ENCODE results near the gene CEBPG.

The CEBPG gene

DNA sequence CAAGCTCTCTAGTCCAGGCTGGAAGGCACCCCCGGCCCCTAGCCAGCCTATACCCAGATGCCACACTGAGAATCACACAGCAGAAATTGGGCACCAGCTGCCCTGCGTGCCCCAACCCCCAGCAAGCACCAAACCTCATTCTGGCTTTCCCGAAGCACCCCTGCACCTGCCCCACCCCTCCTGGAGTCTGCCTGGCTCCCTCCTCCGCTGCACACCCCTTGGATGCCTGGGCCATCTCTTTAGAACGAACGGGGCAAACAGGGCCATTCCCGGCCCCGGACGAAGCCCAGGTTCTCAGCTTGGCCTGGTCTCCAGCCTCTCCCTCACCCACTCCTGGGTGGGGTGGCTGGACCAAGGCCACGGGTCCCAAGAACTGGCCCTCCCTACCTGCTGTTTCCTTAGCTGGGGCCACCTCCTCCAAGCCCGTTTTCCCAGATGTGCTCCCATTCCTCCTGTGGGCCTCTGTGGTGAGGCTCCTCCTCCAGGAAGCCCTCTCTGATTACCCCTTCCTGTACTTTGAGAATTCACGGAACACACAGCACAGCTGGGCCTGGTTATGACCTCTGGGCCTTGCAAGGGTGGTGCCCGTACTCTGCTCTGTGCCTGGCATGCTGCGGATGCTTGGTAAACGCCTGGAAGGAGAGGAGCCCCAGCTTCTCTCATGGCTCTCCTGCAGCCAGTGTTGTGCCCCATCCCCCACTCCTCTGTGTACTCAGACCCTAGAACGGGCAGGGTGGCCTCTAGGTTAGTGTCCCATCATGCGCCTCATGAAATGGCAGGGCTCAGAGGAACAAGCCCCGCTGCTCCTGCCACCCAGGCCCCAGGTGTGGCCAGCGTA, 21.4 kb downstream of the CEBPG start:
- no peak for DNase-seq (ENCODE audit: low read depth in 4 of 4, low spot score in 1 of 4)

DNA sequence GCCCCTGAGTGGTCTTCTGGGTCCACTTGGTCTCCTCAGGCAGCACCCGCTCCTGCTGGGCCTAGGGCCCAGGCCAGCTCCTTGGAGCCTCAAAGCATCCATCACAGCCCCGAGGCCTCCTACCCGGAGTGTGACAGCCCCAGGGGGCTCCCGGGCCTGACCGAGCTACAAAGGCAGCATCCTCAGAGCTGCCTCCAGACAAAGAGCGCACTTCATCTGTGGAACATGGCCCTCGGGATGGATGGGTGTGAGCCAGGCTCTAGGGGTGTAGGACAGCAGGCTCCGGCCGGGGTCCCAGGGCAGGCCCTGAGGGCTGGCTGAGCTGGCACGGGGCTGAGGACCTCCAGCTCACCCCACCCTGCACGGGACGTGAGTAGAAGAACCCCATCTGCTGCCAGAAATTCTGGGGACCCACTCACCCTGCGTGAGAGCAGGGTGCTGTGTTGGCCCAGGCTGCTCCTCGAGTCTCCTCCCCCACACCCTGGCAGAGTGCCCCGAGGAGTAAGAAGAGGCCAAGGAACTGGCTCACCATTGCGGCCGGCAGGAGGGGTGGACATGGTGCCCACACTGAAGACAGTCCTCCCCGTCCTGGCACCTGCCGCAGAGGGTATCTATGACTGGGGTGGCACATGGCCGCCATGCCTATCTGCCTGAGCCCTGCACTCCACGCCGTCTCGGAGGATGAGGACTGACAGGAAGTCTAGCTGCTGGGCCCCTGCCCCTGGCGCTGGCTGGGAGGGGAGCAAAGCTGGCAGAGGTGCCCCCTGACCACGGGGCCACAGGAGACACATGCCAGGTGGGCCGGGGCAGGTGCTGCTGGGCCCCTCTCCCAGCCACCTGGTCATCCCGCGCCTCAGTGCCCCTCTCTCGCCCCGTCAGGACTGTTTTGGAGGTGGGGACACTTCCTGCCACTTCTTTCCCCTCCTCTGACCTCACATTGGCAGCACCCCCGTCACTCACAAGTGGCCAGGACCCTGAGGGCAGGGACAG, 22.3 kb downstream of the CEBPG start:
- no peak for DNase-seq (ENCODE audit: low read depth in 4 of 4, low spot score in 1 of 4)

DNA sequence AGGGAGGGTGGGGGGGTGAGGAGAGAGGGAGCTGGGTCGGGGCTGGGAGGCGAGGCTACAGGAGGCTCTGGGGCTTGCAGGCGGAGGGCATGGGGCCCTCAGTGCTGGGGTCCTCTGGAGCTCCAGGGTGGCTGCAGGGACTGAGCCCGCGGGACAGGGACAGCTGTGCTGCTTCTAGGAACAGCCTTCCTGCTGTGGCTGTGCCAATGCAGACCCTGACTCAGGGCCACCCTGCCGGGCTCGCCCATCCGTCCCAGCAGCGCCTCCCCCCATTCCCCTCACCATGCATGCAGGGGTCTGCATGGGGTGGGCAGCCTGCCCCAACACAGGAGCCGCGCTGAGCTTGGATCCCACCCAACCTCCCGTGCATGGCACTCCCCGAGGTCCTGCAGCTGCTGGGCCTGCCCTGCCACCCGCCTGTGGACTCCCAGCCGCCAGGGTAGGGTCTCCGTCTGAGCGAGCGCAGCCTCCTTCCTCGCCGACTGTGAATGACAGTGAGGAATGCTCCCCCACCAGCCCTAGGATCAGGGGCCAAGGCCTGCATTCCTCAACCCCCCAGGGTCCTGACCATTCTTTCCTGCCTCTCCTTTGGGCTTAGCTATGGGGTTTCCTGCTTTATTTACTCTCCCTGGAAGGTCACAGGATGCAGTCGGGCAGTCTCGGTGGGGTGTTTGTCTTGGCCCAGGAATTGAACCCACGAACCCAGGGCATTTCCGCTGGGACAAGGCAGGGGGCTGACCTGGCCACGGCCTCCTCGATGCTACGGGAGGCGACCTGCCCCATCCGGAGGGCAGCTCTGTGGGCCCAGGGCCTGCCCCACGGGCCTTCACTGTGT, 23.4 kb downstream of the CEBPG start:
- DNase-seq (ENCODE audit: low read depth in 4 of 4, low spot score in 1 of 4): no peak

DNA sequence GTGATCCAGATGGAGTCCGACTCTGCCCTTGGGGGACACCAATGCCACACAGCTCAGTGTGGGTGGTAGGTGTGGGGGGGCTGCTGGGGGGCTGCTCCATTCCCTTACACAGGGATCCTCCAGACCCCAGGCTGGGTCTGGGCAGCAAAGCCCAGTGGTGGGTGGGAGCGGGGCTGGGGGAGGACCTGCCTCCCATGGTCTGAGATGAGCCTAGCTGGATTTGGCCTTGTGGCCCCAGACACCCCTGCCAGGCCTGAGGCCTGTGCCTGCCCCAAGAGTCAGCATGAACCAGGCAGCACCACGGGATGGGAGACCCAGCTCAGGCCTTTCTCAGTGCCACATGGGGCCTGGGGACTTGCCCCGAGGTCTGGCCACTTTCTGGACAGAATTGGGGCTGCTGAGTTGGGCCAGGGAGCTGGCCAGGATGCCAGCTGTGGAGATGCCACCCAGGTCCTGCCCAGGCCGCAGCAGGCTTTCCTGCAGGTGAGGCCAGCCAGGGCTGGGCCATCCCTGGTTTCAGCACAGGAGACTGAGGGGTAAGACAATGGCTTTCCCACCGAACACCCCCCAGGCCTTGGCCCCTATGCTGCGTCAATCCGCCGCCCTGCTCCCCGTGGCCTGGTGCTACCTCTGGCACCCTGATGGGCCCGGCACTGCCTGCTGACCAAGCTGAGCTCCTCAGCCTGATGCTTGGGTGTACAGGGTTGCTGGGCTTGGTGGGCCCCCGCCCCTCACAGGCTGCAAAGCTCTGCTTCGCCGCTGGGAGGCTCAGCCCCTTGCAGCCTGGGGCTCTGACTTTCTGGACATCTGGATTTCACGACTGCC, 24.2 kb downstream of the CEBPG start:
- no peak for DNase-seq (ENCODE audit: low read depth in 4 of 4, low spot score in 1 of 4)

DNA sequence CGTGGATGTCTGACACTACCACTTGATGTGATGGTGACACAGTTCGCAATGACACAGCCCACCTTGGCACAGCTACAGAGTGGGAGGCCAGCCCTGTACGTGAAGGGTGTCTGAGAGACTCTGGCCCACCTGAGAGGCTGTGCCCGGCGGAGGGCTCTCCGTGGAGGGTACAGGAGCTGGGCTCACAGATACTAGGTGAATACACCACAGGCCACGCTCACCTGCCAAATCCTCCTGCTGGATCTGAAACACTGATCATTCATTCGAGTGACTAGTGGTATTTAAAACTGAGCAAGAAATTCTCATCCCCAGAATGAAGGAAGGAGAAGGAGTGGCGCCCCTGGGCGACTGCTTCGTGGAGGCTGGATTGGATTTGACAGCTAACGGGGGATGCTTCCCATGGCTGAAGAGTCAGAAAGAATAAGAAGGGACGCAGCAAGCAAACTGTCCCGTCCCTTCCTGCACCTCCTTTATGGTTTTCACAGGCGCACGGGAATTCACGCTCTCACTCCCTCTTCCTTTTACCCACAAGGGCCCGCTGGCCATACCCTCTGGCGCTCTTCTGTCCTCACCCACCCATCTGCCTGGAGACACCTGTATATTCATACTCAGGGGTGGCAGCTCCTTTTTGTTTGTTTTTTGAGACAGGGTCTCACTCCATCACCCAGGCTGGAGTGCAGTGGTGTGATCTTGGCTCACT, 25.0 kb downstream of the CEBPG start:
- no peak for DNase-seq (ENCODE audit: low read depth in 4 of 4, low spot score in 1 of 4)

DNA sequence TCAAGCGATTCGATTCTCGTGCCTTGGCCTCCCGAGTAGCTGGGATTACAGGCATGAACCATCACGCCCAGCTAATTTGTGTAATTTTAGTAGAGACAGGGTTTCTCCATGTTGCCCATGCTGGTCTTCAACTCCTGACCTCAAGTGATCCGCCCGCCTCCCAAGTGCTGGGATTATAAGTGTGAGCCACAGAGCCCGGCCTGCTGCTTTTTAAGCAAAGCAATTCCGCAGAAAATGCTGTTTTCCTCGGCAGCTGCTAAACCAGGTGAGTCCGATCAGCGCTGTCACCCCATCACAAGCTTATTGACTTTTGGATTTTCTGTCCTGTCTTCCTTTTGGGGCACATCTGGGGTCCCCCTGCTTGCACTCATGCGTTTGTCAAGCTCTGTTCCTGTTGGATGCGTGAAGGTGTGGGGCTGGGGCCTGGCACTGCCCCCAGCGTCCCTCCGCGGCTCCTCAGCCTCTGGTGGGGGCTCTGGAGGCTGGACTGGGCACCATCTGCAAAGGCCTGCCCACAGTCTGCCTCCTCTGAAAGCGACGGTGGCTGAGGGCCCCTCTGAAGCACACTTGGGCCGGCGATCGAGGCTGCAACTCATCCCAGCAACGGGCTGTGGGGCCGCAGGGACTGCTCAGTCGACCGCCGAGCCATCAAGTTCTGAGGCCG, 25.7 kb downstream of the CEBPG start:
- no peak for DNase-seq (ENCODE audit: low read depth in 4 of 4, low spot score in 1 of 4)

DNA sequence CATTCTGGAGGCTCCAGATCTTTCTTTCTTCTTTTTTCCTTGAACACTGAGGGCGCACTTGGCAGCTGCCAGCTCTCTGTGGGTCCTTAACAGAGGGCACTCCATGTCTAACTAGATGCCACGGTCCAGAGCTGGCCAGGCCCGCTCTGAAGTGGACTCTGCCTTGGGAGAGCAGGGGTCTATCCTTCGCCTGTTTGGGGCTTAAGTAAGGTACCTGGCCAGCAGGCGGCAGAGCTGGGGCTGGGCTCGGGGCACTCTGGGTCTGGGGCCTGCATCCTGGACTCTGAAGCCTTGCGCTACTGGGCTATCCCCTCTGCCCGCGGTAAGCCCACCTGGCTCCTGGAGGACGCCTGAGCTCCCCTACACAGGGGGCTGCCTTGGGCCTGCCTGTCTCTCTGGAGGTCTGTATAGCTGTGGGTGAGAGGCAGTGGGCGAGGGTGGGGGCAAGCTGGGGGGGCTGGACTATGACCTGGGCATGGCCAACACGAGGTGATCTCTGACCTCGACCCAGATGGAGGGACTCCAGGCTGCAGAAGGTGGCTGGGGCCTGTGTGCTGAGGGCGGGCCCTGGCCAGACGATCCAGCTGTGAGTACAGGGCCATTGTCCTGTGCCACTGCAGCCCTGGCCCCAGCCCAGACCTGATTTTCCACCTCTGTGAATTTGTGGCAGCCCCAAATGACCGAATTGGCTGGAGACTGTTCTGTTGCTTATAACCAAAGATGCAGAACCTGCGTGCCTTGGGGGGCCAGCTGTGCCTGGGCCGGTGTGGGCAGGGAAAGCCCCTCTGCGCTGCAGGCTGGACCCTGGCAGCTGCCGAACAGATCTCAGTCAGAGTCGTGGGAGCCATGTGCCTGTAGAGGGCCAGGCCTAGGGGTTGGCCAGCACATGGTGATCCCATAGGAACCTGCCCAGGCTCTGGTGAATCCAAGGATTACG, 26.5 kb downstream of the CEBPG start:
- DNase-seq (ENCODE audit: low read depth in 4 of 4, low spot score in 1 of 4): no peak

DNA sequence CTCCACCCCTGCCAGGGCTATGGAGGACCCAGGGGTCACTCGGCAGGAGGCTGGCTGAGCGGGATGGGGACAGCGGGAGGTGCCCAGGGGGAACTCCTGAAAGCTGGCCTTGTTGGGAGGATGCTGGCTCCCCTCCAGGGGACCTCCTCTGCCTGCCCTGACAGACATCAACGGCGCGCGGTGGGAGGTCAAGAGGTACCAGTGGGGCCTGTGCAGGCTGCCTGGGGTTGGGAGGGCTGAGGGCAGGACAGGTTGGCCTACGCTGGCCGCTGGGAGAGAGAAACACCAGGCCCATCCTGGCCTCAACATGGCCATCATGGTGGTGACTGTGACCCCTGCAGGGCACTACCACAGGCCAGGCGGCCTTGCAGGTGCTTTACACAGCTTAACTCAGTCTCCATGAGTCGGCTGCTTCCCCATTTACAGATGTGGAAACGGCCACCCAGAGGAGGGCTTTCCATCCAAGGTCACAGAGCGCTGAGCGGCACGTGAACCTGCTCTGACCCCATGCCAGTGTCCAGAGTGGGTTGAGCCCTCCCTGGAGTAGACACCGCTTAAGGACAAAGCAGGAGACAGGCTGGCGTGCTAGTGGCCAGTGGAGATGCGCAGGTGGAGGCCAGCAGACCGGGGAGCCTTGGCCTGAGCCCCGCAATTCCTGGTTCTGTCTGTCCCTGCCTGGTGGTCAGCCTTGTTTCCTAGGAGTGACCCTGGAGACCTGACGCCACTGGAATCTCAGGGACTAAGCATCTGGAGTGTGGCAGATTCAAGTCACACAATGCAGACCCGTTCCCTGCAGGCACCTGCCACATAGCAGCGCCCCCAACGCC, 27.6 kb downstream of the CEBPG start:
- no peak for DNase-seq (ENCODE audit: low read depth in 4 of 4, low spot score in 1 of 4)

DNA sequence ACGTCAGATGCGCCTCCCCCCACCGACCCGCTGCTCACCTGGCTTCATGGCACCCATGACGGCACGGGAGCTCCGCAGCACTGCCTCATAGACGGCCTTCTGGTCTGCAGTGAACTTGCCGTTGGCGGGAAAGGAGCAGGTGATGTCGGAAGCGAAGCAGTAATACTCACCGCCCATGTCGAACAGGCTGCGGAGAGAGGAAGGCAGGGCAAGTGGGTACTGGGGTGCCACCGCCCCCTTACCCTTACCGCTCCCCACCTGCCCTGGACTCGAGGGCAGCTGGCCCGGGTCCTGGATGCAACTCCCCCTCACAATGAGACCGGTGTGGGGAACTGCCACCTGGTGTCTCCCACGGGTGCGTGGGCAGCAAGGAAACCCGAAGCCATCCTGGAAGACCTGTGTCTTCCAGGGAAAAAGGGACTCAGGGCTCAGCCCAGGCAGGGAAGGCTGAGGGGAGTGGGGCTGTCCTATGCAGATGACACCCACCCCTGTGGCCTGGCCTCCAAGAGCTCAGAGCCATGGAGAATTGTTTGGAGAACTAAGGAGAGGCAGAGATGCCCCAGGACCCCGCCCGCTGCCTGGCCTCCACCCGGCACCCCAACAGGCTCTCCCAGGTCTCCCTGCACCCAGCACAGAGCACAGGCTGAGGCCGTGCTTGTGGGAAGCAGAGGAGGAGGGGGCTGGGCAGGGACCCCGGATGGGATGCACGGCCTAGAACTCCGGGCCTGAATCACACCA, 28.3 kb downstream of the CEBPG start:
- no peak for DNase-seq (ENCODE audit: low read depth in 4 of 4, low spot score in 1 of 4)

DNA sequence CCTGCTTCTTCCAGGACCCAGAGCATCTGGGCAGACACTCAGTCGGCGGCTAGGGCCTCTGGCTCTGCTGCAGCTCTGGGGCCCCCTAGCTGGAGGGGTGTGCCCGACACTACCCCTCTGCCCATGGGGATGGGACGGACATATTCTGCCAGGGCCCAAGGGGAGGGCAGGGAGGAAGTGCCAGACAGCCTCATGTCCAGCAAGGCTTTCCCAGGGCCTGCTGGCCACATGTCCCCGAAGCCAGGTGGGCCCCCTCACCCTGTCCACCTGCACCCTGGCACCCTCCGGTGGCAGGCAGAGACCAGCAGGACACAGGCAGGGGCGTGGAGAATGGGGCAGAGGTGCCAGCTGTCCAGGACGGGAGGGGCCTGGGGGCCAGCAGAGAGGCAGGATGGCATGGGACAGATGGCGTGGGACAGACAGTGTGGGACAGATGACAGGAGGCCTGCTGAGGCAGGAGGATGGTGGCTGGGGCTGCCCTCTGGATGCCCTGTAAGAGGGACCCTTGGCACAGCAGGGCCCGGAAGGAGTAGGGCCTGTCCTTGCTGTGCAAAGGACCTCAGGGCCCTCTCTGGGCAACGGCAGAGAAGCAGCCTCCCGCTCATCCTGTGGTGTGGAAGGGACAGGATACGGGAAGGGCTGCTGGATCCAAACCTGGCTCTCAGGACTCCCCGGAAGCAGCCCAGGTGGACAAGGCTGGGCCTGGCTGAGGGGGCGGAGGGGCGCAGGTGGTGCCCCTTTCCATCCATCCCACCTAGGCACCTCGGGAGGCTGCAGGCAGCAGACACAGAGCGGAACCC, 29.1 kb downstream of the CEBPG start:
- DNase-seq (ENCODE audit: low read depth in 4 of 4, low spot score in 1 of 4): no peak

DNA sequence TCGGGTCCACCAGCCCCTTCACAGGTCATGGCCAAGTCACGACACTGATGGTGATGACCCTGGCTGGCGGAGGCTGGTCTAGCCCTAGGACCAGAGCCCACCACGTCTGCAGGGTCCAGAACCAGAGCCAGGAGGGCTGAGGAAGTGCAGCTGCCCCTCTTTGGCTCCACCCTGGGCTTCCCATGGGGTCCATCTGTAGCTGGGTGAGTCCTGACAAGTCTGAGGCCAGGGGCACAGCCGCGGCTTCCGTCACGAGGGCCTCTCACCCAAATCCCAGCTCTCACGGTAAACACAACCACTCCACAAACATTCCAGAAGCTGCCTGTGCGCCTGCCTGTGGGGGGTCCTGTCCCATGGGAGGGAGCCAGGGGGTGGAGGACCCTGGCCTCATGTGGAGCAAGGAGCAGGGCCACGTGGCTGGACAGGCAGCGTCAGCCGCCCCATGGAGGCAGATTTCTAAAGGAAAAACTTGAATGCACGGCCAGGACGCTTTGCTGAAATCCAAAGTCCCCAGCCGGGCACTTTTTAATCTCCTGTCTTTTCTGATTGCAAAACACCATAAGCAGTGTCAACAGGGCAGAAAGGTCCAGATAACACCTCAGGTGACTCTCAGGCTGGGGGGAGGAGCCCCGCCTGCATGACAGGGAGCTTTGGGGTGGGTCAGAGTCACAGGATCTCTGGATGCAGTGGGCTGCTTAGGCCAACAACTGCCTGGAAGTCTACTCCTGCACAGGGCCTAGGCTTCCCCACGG, 29.9 kb downstream of the CEBPG start:
- DNase-seq (ENCODE audit: low read depth in 4 of 4, low spot score in 1 of 4): no peak

DNA sequence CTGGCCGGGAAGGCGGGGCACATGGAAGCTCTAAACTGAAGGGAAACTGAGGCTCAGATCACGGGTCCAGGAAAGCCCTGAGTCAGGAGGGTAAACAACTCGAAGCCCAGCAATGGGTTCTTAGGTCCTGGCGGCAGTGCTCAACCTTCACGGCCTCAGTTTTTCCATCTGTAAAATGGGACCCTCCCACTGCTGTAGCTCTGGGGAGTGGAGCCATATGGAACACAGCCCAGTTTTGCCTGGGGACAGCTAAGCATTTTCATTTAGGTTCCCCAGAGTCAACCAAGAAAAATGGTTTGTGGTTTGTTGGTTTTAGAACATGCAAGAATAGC, 30.4 kb downstream of the CEBPG start:
- DNase-seq (ENCODE audit: low read depth in 4 of 4, low spot score in 1 of 4): no peak

DNA sequence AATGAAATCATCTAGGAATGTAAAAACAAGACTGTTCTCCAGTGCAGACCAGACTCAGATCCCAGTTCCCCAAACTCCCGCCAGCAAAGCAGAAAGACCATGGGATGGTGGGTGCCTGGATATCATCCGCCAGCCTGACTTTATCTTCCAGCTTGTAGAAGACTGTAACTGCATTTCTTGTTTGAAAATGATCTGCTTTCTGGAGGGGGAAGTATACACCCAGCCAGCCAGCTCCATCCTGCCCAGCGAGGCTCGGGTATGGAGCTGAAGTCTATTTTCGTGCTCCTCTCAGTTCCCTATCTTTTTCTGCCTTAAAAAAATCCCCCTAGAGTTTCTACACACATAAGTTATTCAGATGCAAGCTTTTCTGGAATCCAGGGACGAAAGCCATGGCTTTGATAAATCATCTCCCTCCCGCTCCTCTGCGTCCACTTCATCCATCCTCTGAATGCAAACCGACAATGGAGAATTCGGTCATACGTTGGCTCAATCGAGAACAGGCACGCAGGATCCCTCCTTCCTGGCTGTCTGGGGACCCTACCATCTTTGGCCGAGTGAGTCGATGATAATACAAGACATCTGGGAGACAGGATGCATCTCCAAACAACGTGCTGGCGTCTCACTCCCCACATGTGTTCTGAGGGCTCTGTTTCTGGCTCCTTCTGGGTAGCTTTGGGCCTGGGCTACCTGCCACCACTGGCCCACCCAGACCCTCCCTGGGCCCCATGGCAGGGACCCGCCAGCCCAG, 31.2 kb downstream of the CEBPG start:
- no peak for DNase-seq (ENCODE audit: low read depth in 4 of 4, low spot score in 1 of 4)

DNA sequence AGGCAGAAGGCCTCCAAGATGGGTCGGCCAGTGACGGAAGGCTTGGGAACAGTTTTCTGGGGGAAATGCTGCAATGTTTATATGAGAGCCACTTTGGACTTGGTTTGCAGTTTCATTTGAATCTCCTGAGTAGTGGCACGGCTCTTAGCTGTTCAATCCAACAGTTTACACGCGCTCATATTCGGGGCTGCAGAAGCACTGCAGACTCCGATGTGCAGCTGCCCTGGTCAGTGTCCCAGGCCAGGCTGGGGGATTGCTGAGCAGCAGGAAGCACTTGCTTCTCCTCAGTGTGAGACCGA, 31.7 kb downstream of the CEBPG start:
- DNase-seq (ENCODE audit: low read depth in 4 of 4, low spot score in 1 of 4): no peak
